Left cardiac atrium (tissue), 4 donors: ENCODE measurements around the gene LAMA4. TPM values are rescaled to one million over a fixed set of nuclear protein-coding genes. Genes with fewer than 3 reads are reported as not detected.

Experiments
- ATAC-seq, 2 donors: fragments of 200-7000 bp; cut with Tn5 transposase; one replicate each; pipeline ENCODE4 v1.9.1; 2020; ENCODE audit warnings: mild to moderate bottlenecking in 2 of 2, moderate library complexity in 2 of 2
- DNase-seq: peaks from one replicate; pipeline ENCODE4 v3.0.0-alpha.2; 2020
- intact Hi-C, 2 donors: fragments of 100-400 bp; cut with DNase I; formaldehyde crosslinking; loops; one replicate each; pipeline versions ENCODE4 v1.14.1 to v1.15.1; 2022 to 2023
- total RNA-seq, 2 donors: library from RNA; stranded (reverse); fragmentation: NEBNext Ultra II Directional; extraction: Animal tissue kit (Norgen Biotek cat#: 25700); gene quantifications; one replicate each; pipeline ENCODE4 v1.2.1, GENCODE V29; 2021
- donor health status: DM: no; HTN: yes; CAD: no.
- donor health status: DM: no; HTN: yes; CAD: no; lungs with severe emphysema.
- donor health status: DM: yes; HTN: yes; CAD: no.
- donor health status: Dilated cardiomyopathy.

LAMA4 gene
- total RNA-seq, 2 donors from 2014 or later = 63.7 to 87.8 TPM

DNA sequence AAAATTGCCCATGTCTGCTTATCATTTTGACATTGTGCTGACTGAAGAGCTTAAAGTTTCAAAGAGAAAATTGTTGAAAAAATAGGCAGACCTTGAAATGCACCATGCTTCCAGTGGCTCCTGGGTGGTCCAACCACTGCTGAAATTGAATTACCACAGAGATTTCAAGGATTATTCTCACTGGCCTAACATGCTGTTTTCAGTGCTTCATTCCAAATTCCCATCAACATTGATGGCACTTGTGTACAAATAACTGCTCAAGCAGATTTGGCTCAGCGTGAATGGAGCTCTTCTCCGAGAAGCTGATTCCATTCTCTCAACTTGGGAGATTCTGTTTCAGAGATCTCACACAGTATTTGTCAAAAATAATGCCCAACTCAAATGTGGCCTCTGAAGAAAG lies 75.5 kb downstream of the LAMA4 start:
- intact Hi-C loops = loop anchor here in 1 of 2 donors (5.0 kb wide), 1 partner anchor 133 kb away; no protein-coding TSS in a partner anchor
- ATAC-seq = no peak
- DNase-seq = no peak

GRCh38 chr6:112177092-112177491 lies 77.3 kb downstream of the LAMA4 start:
- DNase-seq (no peak), ATAC-seq (no peak)
- intact Hi-C loops = loop anchor here in 1 of 2 donors (5.0 kb wide), 1 partner anchor 135 kb away; no protein-coding TSS in a partner anchor

DNA sequence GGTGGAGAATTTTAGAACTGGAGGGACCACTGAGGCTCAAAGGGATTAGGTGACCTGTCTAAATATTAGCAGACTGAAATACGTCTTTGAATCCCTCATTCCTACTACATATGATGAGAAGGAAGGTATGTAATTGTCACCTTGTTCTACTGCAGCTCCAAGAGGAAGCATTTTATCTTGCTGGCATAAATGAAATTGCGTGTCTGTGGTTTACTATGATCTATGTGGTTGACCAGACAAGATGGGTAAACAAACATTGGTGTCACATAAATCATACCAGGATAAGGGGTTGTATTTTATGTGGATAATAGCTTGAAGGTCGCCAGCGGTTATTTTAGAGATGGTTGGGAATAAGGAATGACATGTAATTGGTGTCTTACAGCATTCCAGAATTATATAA lies 78.2 kb downstream of the LAMA4 start:
- DNase-seq (no peak), ATAC-seq (no peak)
- intact Hi-C loops = loop anchor here in 1 of 2 donors (5.0 kb wide), 1 partner anchor 136 kb away; no protein-coding TSS in a partner anchor

- no peak for DNase-seq
- intact Hi-C loops = no loop called here
Measured at GRCh38 chr6:112173221-112173804, 81.1 kb downstream of the LAMA4 start.

GRCh38 chr6:112172540-112172939 lies 81.8 kb downstream of the LAMA4 start:
- no peak for ATAC-seq
- DNase-seq = no peak
- intact Hi-C loops = no loop called here

More at GRCh38 chr6:112173221-112173804, 81.1 kb downstream of the LAMA4 start:
- no peak for ATAC-seq

DNA sequence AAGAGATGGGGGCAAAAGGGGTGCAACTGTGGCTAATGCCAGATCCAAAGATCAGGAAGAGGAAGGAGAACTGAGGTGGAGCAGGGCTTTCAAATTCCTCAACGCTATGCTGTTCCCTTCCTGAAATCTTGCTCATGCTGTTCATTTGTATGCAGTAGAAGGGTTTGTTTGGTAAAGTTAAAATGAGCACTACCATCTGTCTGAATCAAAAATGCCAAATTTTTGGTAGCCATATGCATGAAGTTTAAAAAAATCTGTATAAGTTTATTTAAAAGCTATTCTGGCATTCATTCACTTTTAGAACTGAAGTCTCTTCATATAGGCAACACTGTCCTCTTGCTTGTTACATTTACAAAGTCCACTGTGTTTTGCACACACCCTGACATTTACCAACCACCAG lies 84.8 kb downstream of the LAMA4 start:
- intact Hi-C loops = no loop called here
- no peak for DNase-seq
- ATAC-seq = no peak

- ATAC-seq (peak; percentile 59 to 73), DNase-seq (peak; percentile 47)
- intact Hi-C loops = no loop called here
Measured at GRCh38 chr6:112163295-112164257, 90.8 kb downstream of the LAMA4 start.

DNA sequence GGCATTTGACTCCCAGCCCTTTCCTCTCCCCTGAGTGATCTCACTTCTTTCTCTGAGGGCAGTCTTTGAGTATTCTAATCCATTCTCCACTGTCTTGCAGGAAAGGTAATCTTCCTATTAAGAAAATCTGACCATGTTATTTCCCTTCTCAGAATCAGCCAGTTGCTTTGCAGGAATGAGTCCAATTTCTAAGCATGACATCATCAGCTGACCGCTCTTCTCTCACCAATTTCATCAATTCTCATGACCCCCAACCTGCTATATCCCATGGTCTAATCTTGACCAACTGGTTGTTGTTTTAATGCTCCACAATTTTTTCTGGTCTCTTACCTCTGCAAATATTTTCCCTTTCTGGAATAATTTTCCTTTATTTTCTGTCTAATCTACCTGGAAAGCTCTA lies 93.6 kb downstream of the LAMA4 start:
- DNase-seq (no peak), ATAC-seq (no peak)
- intact Hi-C loops = no loop called here

GRCh38 chr6:112156668-112157067 lies 97.7 kb downstream of the LAMA4 start:
- intact Hi-C loops = no loop called here

DNA sequence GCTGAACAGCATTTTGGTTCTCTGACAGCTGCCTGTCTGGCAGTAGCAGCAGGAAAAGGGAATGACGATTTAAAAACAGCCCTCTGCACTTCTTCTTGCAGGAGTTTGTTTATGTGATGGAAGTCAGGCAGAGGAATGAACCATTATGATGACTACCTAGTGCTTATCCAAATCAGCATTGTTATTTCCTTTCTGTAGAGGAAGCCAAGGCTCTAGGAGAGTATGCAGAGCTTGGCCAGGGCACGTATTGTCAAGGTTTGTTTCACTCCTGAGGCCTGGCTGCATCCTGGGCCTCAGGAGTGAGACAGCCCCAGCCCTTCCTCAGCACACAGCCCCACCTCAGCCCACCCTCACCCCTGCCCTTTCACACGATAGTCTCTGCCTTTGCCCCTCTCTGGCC lies 98.5 kb downstream of the LAMA4 start:
- intact Hi-C loops = no loop called here
- peak in 1 of 2 donors; percentile 38 for ATAC-seq
- DNase-seq = no peak

More at GRCh38 chr6:112156668-112157067, 97.7 kb downstream of the LAMA4 start:
- no peak for ATAC-seq
- DNase-seq = no peak

GRCh38 chr6:112154711-112155110 lies 99.7 kb downstream of the LAMA4 start:
- no peak for DNase-seq
- intact Hi-C loops = no loop called here
- ATAC-seq = no peak

DNA sequence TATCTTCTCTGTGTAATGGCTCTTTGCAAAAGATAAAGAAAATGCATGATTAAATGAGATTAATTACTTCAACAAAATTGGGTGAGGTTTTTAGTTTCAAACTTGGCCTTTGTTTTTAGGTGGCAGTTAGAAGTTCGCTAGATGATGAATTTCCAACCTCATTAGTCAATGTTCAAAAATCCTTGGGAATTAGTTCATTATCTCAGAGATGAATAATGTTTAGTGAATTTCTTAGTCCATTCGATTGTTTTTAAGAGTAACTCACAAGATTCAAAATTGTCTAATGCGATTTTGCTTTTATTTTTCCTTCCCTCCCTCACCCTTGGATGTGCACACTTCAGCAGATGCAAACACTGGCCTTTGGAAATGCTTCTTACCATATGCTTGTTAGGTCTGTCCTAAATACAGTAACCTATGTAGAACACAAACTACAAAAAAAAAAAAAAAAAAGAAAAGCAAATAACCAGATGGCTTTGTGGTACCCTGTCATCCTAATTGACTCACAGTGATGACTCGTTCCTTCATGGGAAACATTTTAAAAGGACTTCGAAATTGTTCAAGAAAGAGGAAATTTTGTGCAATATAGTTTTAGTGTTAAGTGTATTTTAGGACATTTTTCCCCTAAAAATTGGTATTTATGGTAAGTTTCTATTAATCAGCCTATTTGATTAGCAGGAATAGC lies 100.3 kb downstream of the LAMA4 start:
- peak in 1 of 2 donors; percentile 19 for ATAC-seq
- intact Hi-C loops = no loop called here
- no peak for DNase-seq

GRCh38 chr6:112150363-112150762 lies 104.0 kb downstream of the LAMA4 start:
- ATAC-seq (peak; percentile 47 to 54), DNase-seq (no peak)
- intact Hi-C loops = no loop called here

DNA sequence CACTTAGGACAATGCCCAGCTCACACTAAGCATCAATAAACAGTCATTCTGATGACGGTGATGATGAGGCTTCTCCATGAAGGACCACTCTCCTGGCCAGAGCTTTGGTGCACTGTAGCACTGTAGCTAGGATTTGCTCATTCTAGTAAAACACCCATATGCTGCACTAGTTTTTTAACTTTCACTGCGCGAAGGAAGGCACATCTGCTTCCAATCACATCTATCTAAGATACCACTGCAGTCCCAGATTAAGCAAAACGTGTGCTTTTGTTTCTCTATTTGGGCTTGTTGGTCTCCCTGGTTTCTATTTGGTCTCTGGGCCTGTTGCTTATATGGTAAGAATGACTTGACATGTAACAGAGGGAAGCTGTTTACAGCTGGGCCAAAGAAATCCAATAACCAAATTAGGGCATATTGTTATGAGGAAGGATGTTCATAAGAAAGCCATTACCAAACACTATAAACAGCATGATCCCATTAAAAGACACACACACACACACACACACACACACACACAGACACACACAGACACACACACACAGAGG lies 104.6 kb downstream of the LAMA4 start:
- ATAC-seq (peak; percentile 53 to 71), DNase-seq (no peak)
- intact Hi-C loops = no loop called here

DNA sequence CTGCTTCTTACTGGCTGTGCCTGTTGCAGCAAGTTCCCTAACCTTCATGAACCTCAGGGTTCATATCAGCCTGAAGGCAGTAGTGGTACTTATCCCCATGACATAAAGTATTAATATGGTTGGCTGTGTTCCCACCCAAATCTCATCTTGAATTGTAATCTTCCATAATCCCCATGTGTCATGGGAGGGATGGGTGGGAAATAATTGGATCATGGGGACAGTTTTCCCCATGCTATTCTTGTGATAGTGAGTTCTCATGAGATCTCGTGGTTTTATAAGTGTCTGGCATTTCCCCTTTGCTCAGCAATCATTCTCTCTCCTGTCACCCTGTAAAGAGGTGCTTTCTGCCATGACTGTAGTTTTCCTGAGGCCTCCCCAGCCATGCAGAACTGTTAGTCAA lies 105.1 kb downstream of the LAMA4 start:
- ATAC-seq (no peak), DNase-seq (no peak)
- intact Hi-C loops = no loop called here

DNA sequence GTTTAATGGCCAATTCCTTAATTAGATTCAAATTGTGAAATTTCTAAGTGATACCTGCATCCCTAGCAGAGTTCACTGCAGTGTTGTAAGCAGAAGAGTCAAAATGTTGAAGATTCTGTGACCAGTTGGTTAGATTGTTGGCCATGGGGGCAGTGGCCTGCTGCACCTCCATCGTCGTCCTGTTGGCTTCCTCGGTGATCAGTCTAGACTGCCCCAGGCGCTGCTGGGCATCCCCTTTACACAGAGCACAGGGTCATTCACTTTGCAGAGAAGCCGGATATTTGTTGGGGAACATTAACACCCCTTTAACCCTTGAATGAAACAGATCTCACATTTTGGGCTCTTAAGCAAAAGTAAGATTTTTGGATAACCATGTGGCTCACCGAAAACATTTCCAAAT lies 106.3 kb downstream of the LAMA4 start:
- DNase-seq = no peak
- intact Hi-C loops = no loop called here
- ATAC-seq = no peak

DNA sequence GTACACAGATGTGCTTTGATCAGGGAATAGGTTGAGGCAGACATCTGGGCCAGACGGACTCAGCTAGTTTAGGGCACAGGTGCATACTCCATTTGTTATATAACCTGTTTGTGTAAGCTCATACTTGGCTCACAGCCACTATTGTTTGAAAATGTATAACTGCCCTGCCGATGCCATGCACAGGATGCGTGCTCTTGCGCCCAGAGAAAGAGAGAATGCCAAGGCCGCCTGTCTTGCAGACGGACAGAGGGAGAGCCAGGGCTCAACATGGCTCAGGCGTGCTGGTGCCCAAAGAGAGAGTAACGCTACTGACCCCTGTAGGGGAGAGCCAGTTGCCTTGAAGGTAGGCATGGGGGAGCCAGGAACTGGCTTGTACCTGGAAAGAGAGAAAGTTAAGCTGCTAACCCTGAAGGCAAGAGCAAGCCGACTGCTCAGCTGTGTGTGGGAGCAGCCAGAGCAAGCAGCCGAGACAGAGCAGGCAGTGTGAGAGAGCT lies 109.2 kb downstream of the LAMA4 start:
- DNase-seq (no peak), ATAC-seq (no peak)

GRCh38 chr6:112144145-112144926 lies 110.0 kb downstream of the LAMA4 start:
- no peak for ATAC-seq
- intact Hi-C loops = no loop called here
- DNase-seq = no peak

More for the DNA sequence above, 109.2 kb downstream of the LAMA4 start:
- intact Hi-C loops = no loop called here
